Measurements from ENCODE around the gene OMA1.

The OMA1 gene

DNA sequence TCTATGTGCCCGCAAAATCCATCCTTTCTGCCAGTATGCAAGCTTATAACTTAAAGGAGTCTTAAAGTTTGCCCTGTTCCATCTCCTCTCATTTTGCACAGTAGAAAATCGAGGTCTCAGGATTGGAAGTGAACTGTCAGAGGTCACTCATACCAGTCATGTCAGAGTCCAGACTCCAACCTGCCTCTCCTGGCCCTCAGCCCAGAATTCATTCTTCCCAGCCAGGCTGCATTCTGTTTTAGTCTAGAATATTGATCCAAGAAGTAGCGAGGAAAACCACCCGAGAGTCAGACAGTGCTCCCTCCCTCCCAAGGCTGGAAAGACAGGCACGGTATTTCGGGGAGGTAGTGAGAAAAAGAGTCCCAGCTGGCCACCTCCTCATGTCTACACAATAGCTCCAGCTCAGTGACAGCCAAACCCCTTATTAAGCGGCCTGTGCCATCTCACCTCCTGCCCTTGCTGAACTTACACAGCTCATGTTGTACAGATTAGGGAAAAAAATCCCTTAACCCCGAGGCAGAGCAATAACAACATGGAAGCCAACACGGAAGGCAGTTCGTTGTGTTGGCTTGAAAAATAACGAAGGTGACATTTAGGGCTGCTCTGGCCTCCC is 89.4 kb downstream of the OMA1 start:
- no peak for DNase-seq (ENCODE audit: low read depth)

DNA sequence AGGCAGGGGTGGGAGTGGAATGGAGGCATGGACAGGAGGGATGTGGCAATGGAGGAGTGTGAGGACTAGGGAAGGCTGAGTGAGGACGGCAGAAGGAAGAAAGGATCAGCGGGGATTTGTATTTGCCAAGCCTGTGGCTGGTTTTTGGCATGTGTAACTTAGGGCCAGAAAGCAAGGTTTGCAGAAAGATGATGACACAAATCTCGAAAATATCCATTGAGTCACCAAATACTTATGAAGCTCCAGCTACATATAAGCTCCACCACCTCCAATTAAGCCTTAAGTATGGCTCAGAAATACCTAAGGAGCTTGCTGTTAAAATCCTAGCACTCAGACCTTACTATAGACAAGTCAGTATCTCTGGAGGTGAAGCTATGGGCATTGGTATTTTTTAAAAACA is 90.1 kb downstream of the OMA1 start:
- no peak for DNase-seq (ENCODE audit: low read depth)

DNA sequence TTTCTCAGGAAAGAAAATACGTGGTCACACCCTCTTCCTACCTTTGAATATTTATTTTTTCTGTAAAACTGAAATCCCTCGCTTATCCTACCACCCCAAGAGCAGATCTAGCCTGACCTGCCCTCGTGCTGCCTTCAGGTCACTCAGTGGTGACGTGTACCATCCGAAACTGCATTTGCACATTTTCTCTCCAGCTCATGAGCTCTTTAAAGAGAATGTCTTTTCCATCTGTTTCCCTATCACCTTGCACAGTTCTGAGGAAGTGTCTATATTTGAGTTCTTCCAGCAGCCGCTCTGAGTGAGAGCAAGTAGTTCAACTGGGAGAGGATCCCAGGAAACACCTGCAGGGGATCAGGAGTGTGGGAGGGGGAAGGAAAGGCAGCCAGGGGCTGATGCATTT is 91.7 kb downstream of the OMA1 start:
- no peak for DNase-seq (ENCODE audit: low read depth)

DNA sequence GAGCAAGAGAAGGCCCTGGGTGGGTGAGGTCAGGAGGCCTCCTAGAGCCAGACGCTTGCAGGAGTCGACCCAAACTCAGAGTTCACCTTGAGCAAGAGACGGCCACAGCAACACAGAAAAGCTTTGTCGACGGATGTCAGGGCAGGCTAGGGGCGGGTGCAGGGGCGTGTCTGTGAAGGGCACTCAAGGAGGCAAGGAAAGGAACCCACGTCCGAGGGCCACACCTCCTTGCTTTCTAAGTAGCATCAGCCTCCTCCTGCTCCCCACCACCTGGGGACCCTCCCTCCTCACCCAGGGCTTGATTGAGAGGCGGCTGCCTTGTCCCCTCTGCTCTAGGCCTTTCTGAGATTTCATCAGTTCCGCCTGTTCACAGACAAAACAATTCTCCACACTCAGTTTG is 92.1 kb downstream of the OMA1 start:
- no peak for DNase-seq (ENCODE audit: low read depth)

DNA sequence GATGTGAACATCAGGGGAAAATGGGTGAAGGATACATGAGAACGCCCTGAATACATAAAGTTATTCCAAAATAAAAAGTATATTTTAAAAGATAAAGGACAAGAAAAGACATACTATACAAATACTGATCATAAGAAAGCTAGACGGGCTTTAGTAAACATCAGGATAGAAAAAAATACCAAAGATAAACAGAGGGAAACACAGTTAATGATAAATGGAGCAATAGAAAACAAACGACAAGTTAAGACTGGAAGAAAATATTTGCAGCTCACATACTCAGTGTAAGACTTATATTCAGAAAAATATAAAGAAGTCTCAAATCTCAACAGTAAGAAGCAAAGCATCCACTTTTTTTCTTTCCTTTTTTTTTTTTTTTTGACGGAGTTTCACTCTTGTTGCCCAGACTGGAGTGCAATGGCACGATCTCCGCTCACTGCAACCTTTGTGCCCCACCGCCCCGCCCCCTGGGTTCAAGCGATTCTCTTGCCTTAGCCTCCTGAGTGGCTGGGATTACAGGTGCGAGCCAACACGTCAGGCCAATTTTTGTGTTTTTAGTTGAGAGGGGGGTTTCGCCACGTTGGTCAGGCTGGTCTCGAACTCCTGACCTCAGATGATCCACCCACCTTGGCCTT is 94.8 kb downstream of the OMA1 start:
- DNase-seq (ENCODE audit: low read depth), result no peak

DNA sequence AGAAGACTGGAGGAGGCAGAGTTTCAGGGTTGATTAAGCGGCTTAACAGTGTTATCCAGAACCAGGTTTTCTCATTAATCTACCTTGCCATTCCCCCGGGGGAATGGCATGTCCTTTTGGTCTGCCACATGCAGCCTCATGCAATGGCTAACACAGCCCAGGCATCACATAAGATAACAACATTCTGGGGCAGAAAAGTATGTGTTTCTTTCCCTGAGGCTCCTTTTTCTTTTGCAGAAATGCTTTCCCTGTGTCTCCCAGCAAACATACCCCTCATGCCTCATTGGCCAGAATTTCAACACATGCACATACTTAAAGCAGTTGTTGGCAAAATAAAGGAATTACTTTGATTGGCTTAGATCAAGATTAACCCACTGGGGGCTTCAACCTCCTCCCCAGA is 98.6 kb downstream of the OMA1 start:
- DNase-seq (ENCODE audit: low read depth), result no peak

DNA sequence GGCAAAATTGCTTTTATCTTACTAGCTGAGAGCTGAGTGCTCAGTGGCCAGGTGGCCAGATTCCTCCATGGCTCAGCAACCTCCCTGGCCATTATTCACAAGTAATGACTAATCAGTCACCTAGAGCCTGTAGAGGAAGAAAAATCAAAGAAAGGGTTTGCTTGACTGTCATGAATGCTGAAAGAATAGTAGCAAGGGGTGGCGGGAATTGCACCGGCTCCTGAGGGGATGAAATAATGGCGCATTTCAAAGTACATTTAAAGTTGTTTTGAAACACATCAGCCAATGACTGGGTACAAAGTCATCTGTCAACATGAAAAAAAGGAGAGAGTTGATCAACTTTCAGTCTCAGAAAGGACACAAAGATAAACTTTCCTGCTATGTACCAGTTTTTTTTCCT is 99.5 kb downstream of the OMA1 start:
- DNase-seq (ENCODE audit: low read depth), result no peak

DNA sequence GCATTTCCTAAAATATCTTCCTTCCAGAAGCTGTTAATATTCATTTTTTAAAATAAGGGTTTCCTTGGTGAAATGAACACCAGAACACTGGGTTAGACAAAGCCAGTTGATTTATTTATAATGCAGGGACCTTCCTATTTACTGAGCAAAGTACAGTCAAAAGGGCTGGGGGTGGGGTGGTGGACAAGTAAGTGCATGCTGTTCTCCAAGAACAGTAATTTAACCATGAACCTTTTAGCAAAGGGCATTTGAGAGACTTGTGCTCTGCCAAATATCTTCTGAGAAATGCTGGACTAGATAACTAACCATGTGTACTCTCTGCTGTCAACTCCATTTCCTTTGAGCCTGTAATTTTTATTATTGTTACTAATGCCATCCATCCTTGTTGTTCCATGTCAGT is 100.2 kb downstream of the OMA1 start:
- DNase-seq (ENCODE audit: low read depth), result no peak

DNA sequence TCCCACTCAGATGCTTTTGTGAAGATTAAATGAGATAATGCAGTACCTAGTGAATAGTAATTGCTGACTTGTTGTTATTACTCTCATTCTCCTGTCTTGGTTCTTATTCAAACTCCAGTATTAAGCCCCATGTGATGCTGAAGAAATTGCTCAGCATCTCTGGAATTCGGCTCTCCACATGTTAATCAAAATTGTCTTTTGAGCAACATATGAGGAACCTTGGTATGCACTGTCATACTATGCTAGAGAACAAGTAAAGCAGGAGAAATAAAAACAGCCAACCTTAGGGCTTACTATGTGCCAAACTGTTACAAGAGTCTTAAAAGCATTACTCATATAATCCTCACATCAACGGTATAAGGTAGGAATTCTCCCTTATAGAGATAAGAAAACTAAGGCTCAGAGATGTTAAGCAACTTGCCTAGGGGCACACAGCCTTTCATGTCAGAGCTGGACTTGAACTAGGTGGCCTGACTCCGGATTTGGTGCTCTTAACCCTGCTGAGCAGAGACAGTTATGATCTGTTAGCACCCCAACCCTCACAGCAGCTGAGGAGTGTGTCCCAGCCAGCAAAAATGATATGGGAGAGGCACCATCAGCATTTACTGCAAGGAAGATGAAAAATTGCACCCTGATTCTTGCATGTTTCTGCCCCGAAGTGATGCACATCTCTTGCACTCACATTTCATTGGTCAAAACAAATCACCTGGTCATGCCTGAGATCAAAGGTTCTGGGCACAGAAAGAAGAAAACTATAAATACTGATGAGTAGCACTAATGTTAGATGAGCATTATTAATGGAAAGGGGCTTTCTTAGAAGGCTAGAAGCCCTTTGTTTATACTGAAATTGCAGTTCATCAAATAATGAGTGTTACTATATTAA is 102.3 kb downstream of the OMA1 start:
- no peak for DNase-seq (ENCODE audit: low read depth)

DNA sequence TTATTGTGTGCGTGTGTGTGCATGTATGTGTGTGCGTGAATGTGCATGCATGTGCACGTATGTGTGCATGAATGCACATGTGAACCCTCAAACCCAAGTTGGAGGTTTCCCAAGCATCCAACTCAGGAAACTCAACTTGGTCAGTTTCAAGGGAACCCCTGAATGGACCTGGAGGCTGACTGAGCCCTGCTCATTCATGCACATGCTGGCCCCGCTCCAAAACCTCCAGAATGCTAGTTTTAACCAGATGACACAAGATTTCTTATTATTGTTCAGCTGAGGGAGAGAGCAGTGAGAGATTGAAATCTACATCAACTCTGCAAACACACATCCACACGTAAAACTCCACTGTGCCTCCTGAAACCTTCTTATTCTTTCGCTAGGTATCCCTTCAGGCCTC is 104.4 kb downstream of the OMA1 start:
- DNase-seq (ENCODE audit: low read depth), result no peak

DNA sequence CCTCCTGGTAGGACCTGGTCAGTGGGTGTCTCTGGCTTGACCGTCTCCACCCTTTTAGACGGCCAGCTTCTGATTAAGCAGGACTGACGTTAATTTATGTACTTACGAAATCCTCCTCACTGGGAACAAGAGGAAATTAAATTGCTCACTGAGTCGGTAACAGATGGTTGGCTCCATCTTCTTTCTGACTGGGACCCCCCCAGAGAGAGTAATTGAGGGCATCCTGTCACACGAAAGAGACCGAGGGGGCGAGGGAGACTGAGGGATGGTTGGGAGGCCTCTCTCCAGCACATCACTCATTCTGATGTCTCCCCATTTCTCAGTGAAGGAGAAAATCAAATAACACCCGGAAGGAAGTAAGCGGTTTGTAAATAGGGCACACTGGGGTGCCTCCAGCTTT is 104.8 kb downstream of the OMA1 start:
- no peak for DNase-seq (ENCODE audit: low read depth)

DNA sequence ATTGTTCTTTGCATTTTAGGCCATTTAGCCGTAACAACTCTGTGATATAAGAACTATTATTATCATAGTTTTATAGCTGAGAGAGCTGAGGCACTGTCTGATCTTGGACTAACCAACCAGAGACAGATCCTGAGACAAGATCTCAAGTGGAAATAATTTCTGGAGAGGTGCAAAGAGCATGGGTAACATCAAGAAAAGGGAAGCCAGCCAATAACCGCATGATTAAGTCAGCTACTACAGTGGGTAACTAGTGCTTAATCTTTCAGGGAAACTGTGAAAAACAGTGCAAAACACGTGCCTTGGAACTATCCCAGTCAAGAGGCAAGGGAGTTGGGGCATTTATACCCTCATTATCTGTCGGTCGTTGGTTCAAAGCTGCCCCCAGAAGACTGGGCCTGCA is 105.8 kb downstream of the OMA1 start:
- DNase-seq (ENCODE audit: low read depth), result no peak

DNA sequence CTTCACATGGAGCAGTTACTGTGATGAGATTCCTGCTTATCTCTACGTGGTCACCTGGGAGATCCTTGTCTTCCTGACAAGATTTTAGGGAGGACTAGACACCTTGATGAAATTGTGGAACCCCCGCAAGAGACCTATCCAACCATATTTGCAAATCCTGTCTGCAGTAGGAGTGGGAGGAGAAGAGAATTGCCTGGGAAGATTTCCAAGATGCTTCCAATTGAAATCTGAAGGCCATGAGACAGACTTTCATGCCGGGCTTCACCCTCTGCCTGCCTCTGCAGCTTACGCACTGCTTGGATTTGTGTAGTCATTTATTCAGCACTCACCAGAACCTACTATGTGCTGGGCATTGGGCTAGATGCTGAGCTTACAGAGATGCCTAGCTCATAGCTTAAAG is 106.6 kb downstream of the OMA1 start:
- no peak for DNase-seq (ENCODE audit: low read depth)

DNA sequence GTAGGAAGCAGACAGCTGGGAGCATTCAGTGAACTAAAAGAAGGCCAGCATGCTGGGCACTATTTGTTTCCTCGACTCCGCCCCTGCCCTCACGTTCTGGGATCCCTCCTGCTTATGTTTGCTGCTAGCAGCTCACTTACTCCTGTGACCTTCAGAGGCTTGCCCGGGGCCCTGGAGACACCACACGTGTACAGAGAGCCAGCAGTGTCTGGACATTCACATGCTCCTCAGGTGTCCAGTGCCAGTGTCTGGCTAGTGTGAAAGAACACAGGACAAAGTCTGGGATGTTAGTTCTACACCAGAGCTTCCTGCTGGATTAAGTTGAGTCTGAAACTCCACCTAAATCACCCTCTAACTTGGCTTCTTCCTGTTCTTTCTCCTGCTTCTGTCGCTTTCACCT is 108.1 kb downstream of the OMA1 start:
- no peak for DNase-seq (ENCODE audit: low read depth)

DNA sequence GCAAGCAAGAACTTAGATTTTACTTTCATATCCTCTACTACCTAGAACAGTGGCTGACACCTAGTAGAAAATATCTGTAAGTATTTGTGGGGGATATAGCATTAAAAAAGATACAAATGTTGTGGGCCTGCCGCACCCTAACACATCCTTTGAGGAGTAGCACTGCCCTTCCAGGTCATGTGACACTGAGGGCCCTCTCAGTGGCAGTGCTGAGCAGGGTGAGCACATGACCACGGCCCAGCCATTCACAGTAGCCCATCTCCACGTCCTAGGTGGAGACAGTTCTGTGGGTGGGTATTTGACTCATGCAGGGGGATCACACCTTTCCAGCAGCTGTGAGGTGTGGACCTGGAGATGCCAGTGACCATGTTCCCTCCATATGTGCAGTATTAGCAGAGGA is 108.9 kb downstream of the OMA1 start:
- no peak for DNase-seq (ENCODE audit: low read depth)

DNA sequence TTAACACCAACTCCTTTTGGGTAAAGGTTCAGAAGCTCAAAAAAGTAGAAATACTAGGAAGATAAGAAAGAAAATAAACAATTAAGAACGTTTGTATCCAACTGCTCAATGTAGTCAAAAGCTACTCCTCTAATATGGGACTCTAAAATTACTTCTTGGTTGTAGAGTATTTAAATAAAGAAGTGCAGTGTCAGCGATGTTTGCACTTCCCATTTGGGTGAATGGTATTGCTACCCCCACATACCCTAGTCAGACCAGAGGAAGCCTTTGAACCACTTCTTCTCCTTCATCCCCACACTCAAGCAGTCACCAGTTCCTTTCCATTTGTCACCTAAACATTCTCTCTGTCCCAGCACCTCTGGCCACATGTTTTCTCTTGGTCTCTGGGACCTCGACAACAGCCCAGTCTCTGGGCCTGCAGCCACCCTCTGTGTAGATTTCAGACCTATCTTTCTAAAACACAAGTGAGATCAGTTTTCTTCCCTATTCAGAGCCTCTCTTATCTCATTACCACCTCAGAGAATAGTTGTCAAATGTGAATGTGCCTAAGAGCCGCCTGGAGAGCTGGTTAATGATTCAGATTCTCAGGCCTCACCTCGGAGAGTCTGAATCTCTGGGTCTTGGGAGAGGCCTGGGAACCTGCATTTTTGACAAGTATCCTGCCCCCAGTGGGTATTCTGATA is 109.8 kb downstream of the OMA1 start:
- DNase-seq (ENCODE audit: low read depth), result no peak

DNA sequence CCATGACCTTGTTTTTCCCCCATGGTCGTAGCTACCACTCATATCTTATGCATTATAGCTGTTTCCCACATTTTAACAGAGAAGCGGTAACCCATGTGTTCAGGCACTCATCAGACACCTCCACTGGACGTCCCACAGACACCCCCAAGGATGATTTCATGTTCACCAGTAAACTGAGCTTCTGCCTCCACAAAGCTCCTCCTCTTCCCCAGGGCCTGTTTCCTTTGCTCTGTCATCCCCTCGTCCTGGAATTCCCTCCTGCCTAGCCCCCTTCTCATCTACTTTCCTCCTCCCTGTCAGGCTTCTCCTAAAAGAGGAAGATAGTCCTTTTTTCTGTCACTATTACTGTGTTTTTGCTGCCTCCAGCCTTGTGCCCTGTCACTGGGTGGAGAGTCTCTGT is 111.2 kb downstream of the OMA1 start:
- DNase-seq (ENCODE audit: low read depth), result no peak

DNA sequence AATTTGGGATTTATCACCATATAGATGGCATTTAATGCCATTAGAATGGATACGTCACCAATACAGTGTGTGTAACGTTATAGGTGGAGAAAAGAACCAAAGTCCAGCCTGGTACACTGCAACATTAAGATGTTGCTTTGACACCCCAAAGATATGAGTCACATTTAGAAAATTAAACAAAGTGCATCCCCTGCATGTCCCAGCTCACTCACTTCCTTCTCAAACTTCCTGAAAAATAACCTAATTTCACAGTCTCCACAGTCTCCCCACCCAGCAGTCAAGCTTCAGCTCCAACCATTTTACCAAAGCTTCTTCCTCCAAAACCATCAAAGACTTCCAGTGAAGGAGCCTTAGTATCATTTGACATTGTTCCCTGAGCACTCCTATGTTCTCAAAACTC is 111.9 kb downstream of the OMA1 start:
- DNase-seq (ENCODE audit: low read depth), result no peak

DNA sequence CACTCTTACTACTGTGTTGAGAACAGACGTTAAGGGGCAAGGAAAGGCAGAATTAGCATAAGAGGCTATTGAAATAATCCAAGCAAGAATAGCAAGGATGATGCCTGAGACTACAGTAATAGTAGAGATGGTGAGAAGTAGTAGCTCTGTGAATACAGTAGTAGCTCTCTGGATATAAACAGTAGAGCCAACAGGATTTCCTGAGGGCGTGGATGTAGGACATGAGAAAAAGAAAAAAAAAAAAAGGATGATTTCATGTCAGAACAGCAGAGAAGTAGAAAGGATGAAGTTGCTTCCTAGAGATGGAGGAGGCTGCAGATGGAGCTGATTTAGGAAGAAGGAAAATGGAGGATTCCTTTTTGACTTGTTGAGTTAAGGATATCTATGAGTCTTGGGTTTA is 112.3 kb downstream of the OMA1 start:
- DNase-seq (ENCODE audit: low read depth), result no peak

DNA sequence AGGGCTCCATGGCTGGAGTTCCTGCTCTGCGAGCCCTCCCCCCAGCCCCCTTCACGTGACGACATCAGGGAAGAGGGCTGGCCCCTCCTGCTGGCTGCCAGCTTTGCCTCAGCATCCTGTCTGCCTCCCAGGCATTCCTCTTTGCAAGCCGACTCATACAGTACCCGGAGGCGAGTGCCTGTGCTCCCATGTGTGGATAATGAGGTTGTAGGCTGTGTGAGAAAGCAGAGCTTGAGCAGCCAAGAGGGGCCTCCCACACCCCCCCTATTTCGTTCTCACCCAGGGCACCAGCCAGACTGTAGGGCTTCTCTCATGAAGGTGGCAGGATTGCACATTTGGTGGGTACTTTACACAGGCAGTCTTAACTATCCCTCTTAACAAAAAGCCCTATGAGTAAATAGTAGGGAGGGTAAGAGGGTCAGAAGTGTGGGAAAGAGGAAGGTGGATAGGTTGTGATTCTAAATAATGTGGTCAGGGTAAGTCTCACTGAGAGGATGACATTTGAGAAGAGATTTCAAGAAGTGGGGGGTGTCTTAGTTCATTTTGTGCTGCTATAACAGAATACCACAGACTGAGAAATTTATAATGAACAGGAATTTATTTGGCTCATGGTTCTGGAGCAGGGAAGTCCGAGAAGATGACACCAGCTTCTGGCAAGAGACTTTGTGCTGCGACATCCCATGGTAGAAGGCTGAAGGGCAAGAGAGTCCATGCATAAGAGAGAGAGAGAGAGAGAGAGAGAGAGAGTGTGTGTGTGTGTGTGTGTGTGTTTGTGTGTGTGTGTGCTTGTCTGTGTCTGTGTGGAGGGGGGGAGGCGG is 113.5 kb downstream of the OMA1 start:
- no peak for DNase-seq (ENCODE audit: low read depth)

DNA sequence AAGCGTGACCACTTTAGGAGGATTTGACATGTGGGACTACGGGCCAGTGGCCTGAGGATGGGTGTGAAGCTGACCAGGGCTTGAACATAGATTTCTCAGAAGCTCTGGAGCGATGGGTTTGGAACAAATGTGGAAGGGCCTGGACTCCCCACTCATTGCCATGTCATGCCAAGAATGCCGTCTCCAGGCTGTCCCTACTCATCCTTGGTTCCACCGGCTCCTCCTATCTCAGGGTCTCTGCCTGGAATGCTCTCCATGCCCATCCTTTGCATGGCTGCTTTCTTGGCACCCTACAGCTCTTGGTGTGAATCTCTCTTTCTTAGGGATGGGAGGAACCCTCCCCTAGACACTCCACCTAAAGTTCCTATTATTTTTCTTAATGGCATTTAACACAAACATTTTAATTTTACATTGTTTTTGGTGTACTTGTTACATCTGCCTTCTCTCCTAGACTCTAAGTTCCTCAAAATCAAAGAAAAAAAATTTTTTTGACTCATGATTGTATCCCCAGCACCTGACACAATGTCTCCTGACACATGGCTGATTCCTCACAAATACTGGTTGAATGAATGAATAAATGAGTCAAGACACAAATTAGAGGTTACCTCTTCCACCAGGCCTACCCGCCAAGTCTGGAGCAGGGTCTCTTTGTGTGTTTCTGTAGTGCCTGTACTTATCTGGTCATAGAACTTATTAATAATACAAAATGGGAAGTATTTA is 114.5 kb downstream of the OMA1 start:
- no peak for DNase-seq (ENCODE audit: low read depth)

Data from activated T-cell treated with anti-CD3 and anti-CD28 coated beads for 1 hour (primary cell).